WTC11 (cell line): ENCODE measurements around the gene CORO7. TPM values are rescaled to one million over a fixed set of nuclear protein-coding genes. Genes with fewer than 3 reads are reported as not detected.

Experiments used
- ATAC-seq: fragments of 200-7000 bp; cut with Tn5 transposase; 2 replicates; pipeline ENCODE4 v1.10.0; 2021; ENCODE audit warnings: mild to moderate bottlenecking, moderate library complexity
- CTCF ChIA-PET: fragments of 300-600 bp; sonication (Branson Sonifier 250); formaldehyde crosslinking; loops from one replicate; lab custom pipeline; 2021; ENCODE audit warnings: antibody characterized with exemption; lab: Charles Lee
- POLR2A ChIA-PET: fragments of 350-600 bp; sonication (Branson Sonifier 250); formaldehyde crosslinking; loops from one replicate; lab custom pipeline; 2021; ENCODE audit warnings: antibody characterized with exemption; lab: Charles Lee
- DNase-seq: peaks from one replicate; pipeline ENCODE4 v3.0.0; 2021; ENCODE audit warnings: low spot score
- H3K27ac Mint-ChIP-seq: 2 replicates; pipeline ENCODE4 v1.8.0; 2021; ENCODE audit warnings: mixed read lengths
- H3K27me3 Mint-ChIP-seq: 2 replicates; pipeline ENCODE4 v1.8.0; 2021; ENCODE audit warnings: low read depth, mild to moderate bottlenecking, moderate library complexity, mixed read lengths
- H3K36me3 Mint-ChIP-seq: 2 replicates; pipeline ENCODE4 v1.8.0; 2021; ENCODE audit warnings: mixed read lengths
- H3K4me1 Mint-ChIP-seq: 2 replicates; pipeline ENCODE4 v1.8.0; 2022; ENCODE audit warnings: mixed read lengths
- H3K4me3 Mint-ChIP-seq: 2 replicates; pipeline ENCODE4 v1.8.0; 2021; ENCODE audit warnings: mild to moderate bottlenecking, moderate library complexity, mixed read lengths
- H3K9me3 Mint-ChIP-seq: 2 replicates; pipeline ENCODE4 v1.8.0; 2021; ENCODE audit warnings: mixed read lengths
- FOXK1 ChIP-seq: sonication (generic); formaldehyde crosslinking; IDR thresholded peaks from 2 replicates; pipeline ENCODE4 v1.8.0; 2022; ENCODE audit warnings: mild to moderate bottlenecking, moderate library complexity, missing genetic modification reagents
- FOXP1 ChIP-seq: sonication (generic); formaldehyde crosslinking; IDR thresholded peaks from 2 replicates; pipeline ENCODE4 v1.8.0; 2022; ENCODE audit warnings: missing genetic modification reagents, mild to moderate bottlenecking, moderate library complexity, borderline replicate concordance
- GRHL2 ChIP-seq: fragments of 250-450 bp; sonication (Bioruptor Pico); IDR thresholded peaks from 2 replicates; pipeline ENCODE4 v1.8.0; 2022; ENCODE audit warnings: mild to moderate bottlenecking, moderate library complexity; ENCODE audit not compliant: insufficient replicate concordance, severe bottlenecking
- GTF2I ChIP-seq: fragments of 250-450 bp; sonication (Bioruptor Pico); conservative IDR thresholded peaks from 2 replicates; pipeline ENCODE4 v1.4.0; 2021; ENCODE audit warnings: mild to moderate bottlenecking
- IRF2 ChIP-seq: sonication (generic); formaldehyde crosslinking; IDR thresholded peaks from 2 replicates; pipeline ENCODE4 v1.8.0; 2022; ENCODE audit warnings: low read depth, missing genetic modification reagents, borderline replicate concordance
- NFYB ChIP-seq: sonication (generic); formaldehyde crosslinking; conservative IDR thresholded peaks from 2 replicates; pipeline ENCODE4 v1.8.0; 2022; ENCODE audit warnings: low read depth, missing genetic modification reagents
- PRRX2 ChIP-seq: fragments of 250-450 bp; sonication (Bioruptor Pico); IDR thresholded peaks from 2 replicates; pipeline ENCODE4 v1.8.0; 2021; ENCODE audit warnings: mild to moderate bottlenecking
- RELA ChIP-seq: sonication (generic); formaldehyde crosslinking; IDR thresholded peaks from 2 replicates; pipeline ENCODE4 v1.8.1; 2022; ENCODE audit warnings: missing genetic modification reagents, mild to moderate bottlenecking, borderline replicate concordance
- SP1 ChIP-seq: sonication (generic); formaldehyde crosslinking; conservative IDR thresholded peaks from 2 replicates; pipeline ENCODE4 v1.8.1; 2022; ENCODE audit warnings: missing genetic modification reagents
- TEAD1 ChIP-seq: sonication (generic); formaldehyde crosslinking; IDR thresholded peaks from 2 replicates; pipeline ENCODE4 v1.8.0; 2022; ENCODE audit warnings: mild to moderate bottlenecking, missing genetic modification reagents
- TP53 ChIP-seq: sonication (generic); formaldehyde crosslinking; IDR thresholded peaks from 2 replicates; pipeline ENCODE4 v1.8.1; 2023; ENCODE audit warnings: mild to moderate bottlenecking, missing genetic modification reagents
- ZNF219 ChIP-seq: sonication (generic); formaldehyde crosslinking; IDR thresholded peaks from 2 replicates; pipeline ENCODE4 v1.8.0; 2023; ENCODE audit warnings: missing genetic modification reagents, mild to moderate bottlenecking, borderline replicate concordance
- ZNF416 ChIP-seq: fragments of 250-450 bp; sonication (Bioruptor Pico); IDR thresholded peaks from 2 replicates; pipeline ENCODE4 v1.9.0; 2021; ENCODE audit warnings: mild to moderate bottlenecking, inconsistent platforms
- ZNF423 ChIP-seq: fragments of 250-450 bp; sonication (Bioruptor Pico); IDR thresholded peaks from 2 replicates; pipeline ENCODE4 v2.1.2; 2022; ENCODE audit warnings: mild to moderate bottlenecking, moderate library complexity
- total RNA-seq: library from RNA; stranded (reverse); gene quantifications from 3 replicates; pipeline ENCODE4 v1.2.3, GENCODE V29; 2021
- TF ChIP-seq, protein P1 (sequence below): sonication (generic); formaldehyde crosslinking; IDR thresholded peaks from 2 replicates; pipeline ENCODE4 v1.8.0; 2022; ENCODE audit warnings: mild to moderate bottlenecking, missing genetic modification reagents
- TF ChIP-seq, protein P2 (sequence below): sonication (generic); formaldehyde crosslinking; IDR thresholded peaks from 2 replicates; pipeline ENCODE4 v1.8.1; 2023; ENCODE audit warnings: mild to moderate bottlenecking, moderate library complexity, missing genetic modification reagents
- TF ChIP-seq, protein P3 (sequence below): sonication (generic); formaldehyde crosslinking; IDR thresholded peaks from 2 replicates; pipeline ENCODE4 v1.8.1; 2023; ENCODE audit warnings: mild to moderate bottlenecking, missing genetic modification reagents, moderate library complexity
- TF ChIP-seq, protein P4 (sequence below): sonication (generic); formaldehyde crosslinking; IDR thresholded peaks from 2 replicates; pipeline ENCODE4 v1.8.0; 2022; ENCODE audit warnings: mild to moderate bottlenecking, missing genetic modification reagents
- TF ChIP-seq, protein P5 (sequence below): sonication (generic); formaldehyde crosslinking; IDR thresholded peaks from 2 replicates; pipeline ENCODE4 v1.8.1; 2023; ENCODE audit warnings: mild to moderate bottlenecking, missing genetic modification reagents, borderline replicate concordance
- TF ChIP-seq, protein P6 (sequence below): sonication (generic); formaldehyde crosslinking; IDR thresholded peaks from 2 replicates; pipeline ENCODE4 v1.8.1; 2022; ENCODE audit warnings: mild to moderate bottlenecking, missing genetic modification reagents, moderate library complexity, borderline replicate concordance

The CORO7 gene
- total RNA-seq, 1 experiment from 2014 or later, result 45.5 TPM

DNA sequence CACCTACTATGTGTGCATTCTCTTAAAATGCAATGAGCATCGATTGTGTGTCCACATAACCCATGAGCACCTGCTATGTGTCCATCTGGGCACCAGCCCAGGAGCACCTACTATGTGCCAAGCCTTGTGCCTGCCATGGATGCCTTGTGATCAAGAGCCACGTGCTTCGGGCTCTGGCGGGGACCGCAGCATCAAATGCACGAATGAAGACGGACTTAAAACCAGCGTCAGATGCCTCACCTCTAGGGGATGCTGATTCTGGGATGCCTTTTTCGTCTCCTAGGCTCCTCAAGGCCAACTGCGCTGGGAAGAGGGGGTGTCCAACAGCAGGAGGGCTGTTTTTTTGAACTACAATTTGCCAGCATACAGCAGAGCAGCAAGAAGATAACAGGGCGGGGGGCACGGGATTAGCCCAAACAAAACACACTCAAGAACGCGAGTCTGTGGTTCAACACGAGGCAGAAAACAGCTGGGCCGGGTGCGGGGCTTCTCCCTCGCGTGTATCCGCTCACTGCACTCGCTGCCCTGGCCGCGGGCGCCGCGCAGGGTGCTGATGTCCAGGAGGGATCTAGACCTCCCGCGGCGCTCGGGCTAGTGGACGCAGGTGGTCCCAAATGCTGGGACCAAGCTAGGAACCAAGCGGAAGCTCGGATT, 101.7 kb downstream of the CORO7 start:
- ChIA-PET POLR2A (interaction anchor here (1.0 to 3.0 kb wide), 2 partner anchors 10 to 12 kb away, joined by 4 to 14 read pairs; no protein-coding TSS in a partner anchor), CTCF (interaction anchor here (0.5 to 6.1 kb wide), 15 partner anchors 9 to 207 kb away, joined by 3 to 56 read pairs (median 6); partner anchors contain the start of gene TFAP4)
- Mint-ChIP-seq H3K36me3 (no peaks in the 10 kb centered on the region), H3K4me1 (peaks cover 34% of the 10 kb centered on the region), H3K9me3 (no peaks in the 10 kb centered on the region), H3K27ac (peak overlapping the region; percentile 95), H3K27me3 (peaks cover 13% of the 10 kb centered on the region), H3K4me3 (peak overlapping the region; percentile 88)
- TF ChIP-seq, protein P1, sequence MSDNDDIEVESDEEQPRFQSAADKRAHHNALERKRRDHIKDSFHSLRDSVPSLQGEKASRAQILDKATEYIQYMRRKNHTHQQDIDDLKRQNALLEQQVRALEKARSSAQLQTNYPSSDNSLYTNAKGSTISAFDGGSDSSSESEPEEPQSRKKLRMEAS, result peak; percentile 96
- TF ChIP-seq RELA, result 0 out of 2 replicates have a peak, but pooled peaks have one; percentile 32
- 0 out of 2 replicates have a peak, but pooled peaks have one; percentile 62 for TF ChIP-seq IRF2 (CRISPR knock-in tag)
- TF ChIP-seq GTF2I, result no peak
- TF ChIP-seq ZNF219, result no peak
- peak; percentile 14; the same call in 1 of the 2 replicates for TF ChIP-seq FOXP1 (CRISPR knock-in tag)
- TF ChIP-seq, protein P2, sequence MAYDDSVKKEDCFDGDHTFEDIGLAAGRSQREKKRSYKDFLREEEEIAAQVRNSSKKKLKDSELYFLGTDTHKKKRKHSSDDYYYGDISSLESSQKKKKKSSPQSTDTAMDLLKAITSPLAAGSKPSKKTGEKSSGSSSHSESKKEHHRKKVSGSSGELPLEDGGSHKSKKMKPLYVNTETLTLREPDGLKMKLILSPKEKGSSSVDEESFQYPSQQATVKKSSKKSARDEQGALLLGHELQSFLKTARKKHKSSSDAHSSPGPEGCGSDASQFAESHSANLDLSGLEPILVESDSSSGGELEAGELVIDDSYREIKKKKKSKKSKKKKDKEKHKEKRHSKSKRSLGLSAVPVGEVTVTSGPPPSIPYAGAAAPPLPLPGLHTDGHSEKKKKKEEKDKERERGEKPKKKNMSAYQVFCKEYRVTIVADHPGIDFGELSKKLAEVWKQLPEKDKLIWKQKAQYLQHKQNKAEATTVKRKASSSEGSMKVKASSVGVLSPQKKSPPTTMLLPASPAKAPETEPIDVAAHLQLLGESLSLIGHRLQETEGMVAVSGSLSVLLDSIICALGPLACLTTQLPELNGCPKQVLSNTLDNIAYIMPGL, result peak; percentile 65; the same call in 1 of the 2 replicates
- peak; percentile 66; the same call in 1 of the 2 replicates for TF ChIP-seq TEAD1
- TF ChIP-seq FOXK1 (CRISPR knock-in tag), result 0 out of 2 replicates have a peak, but pooled peaks have one; percentile 25
- DNase-seq (no peak), ATAC-seq (no peak)

DNA sequence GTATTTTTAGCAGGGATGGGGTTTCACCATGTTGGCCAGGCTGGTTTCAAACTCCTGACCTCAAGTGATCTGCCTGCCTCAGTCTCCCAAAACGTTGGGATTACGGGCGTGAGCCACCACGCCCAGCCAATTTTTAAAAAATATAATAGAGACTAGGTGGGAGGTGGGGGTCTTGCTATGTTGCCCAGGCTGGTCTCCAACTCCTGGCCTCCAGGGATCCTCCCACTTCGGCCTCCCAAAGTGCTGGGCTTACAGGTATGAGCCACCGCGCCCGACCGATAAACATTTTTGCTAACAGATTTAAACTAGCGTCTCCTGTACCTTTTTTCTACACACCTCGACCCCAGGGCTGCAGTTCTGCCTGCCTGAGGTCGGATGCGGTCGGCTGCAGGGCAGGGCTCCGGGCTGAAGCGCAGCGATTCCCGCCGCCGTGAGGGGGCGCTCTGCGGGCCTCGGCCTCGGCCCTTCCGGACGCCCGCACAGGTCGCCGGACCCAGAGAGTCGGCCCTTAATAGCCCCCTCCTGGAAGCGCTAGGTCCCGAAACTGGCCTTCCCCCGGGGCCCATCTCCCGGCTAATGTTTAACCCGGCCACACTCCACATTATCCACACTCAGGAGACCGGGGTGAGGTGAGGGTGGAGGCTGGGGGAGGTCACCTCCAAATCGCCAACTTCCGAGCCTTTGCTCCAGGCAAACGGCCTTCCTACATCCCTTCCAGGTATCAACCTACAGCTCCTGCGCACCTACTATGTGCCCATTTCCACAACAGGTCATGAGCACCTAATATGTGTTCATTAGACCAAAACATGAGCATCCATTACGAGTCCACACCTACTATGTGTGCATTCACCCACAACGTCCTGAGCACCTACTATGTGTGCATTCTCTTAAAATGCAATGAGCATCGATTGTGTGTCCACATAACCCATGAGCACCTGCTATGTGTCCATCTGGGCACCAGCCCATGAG, 102.5 kb downstream of the CORO7 start:
- Mint-ChIP-seq H3K4me1 (peaks cover 35% of the 10 kb centered on the region), H3K27me3 (peaks cover 13% of the 10 kb centered on the region), H3K36me3 (no peaks in the 10 kb centered on the region), H3K9me3 (no peaks in the 10 kb centered on the region), H3K27ac (peak overlapping the region; percentile 69), H3K4me3 (peak overlapping the region; percentile 88)
- ATAC-seq (peak; percentile 38), DNase-seq (peak; percentile 84)
- ChIA-PET POLR2A (interaction anchor here (0.6 to 1.0 kb wide), 2 partner anchors 10 to 63 kb away, joined by 3 to 4 read pairs; no protein-coding TSS in a partner anchor), CTCF (interaction anchor here (0.5 to 6.1 kb wide), 15 partner anchors 10 to 206 kb away, joined by 3 to 56 read pairs (median 6); partner anchors contain the start of gene TFAP4)
- TF ChIP-seq NFYB (CRISPR knock-in tag) (no peak), GRHL2 (CRISPR knock-in tag) (no peak), PRRX2 (CRISPR knock-in tag) (no peak), TP53 (CRISPR knock-in tag) (no peak), ZNF416 (CRISPR knock-in tag) (no peak), RELA (no peak), GTF2I (peak; percentile 97), ZNF423 (CRISPR knock-in tag) (no peak), SP1 (CRISPR knock-in tag) (no peak)
- TF ChIP-seq, protein P3, sequence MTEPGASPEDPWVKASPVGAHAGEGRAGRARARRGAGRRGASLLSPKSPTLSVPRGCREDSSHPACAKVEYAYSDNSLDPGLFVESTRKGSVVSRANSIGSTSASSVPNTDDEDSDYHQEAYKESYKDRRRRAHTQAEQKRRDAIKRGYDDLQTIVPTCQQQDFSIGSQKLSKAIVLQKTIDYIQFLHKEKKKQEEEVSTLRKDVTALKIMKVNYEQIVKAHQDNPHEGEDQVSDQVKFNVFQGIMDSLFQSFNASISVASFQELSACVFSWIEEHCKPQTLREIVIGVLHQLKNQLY, result no peak
- TF ChIP-seq, protein P4, sequence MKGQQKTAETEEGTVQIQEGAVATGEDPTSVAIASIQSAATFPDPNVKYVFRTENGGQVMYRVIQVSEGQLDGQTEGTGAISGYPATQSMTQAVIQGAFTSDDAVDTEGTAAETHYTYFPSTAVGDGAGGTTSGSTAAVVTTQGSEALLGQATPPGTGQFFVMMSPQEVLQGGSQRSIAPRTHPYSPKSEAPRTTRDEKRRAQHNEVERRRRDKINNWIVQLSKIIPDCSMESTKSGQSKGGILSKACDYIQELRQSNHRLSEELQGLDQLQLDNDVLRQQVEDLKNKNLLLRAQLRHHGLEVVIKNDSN (CRISPR knock-in tag), result no peak
- TF ChIP-seq, protein P5, sequence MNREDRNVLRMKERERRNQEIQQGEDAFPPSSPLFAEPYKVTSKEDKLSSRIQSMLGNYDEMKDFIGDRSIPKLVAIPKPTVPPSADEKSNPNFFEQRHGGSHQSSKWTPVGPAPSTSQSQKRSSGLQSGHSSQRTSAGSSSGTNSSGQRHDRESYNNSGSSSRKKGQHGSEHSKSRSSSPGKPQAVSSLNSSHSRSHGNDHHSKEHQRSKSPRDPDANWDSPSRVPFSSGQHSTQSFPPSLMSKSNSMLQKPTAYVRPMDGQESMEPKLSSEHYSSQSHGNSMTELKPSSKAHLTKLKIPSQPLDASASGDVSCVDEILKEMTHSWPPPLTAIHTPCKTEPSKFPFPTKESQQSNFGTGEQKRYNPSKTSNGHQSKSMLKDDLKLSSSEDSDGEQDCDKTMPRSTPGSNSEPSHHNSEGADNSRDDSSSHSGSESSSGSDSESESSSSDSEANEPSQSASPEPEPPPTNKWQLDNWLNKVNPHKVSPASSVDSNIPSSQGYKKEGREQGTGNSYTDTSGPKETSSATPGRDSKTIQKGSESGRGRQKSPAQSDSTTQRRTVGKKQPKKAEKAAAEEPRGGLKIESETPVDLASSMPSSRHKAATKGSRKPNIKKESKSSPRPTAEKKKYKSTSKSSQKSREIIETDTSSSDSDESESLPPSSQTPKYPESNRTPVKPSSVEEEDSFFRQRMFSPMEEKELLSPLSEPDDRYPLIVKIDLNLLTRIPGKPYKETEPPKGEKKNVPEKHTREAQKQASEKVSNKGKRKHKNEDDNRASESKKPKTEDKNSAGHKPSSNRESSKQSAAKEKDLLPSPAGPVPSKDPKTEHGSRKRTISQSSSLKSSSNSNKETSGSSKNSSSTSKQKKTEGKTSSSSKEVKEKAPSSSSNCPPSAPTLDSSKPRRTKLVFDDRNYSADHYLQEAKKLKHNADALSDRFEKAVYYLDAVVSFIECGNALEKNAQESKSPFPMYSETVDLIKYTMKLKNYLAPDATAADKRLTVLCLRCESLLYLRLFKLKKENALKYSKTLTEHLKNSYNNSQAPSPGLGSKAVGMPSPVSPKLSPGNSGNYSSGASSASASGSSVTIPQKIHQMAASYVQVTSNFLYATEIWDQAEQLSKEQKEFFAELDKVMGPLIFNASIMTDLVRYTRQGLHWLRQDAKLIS (CRISPR knock-in tag), result no peak
- TF ChIP-seq, protein P6, sequence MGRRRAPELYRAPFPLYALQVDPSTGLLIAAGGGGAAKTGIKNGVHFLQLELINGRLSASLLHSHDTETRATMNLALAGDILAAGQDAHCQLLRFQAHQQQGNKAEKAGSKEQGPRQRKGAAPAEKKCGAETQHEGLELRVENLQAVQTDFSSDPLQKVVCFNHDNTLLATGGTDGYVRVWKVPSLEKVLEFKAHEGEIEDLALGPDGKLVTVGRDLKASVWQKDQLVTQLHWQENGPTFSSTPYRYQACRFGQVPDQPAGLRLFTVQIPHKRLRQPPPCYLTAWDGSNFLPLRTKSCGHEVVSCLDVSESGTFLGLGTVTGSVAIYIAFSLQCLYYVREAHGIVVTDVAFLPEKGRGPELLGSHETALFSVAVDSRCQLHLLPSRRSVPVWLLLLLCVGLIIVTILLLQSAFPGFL (CRISPR knock-in tag), result no peak
- TF ChIP-seq, protein P1, result no peak
- TF ChIP-seq, protein P2, result peak; percentile 73; the same call in 1 of the 2 replicates
